H1 (cell line): ENCODE data around the gene MCC. TPM values are rescaled to one million over a fixed set of nuclear protein-coding genes. Genes with fewer than 3 reads are reported as not detected.

Experiments used
- ATF3 ChIP-seq: IDR thresholded peaks from 2 replicates; pipeline ENCODE4 v1.6.1; 2011; ENCODE audit warnings: low read depth, mild to moderate bottlenecking, low read length; ENCODE audit not compliant: insufficient read depth
- BACH1 ChIP-seq: IDR thresholded peaks from 2 replicates; pipeline ENCODE4 v1.6.1; 2012; ENCODE audit warnings: low read length, improper control_type of control experiment
- BRCA1 ChIP-seq: IDR thresholded peaks from 2 replicates; pipeline ENCODE4 v1.6.1; 2012; ENCODE audit warnings: low read depth, low read length, improper control_type of control experiment
- JUN ChIP-seq: IDR thresholded peaks from 2 replicates; pipeline ENCODE4 v1.6.1; 2011; ENCODE audit warnings: low read depth, mild to moderate bottlenecking, improper control_type of control experiment, low read length
- RAD21 ChIP-seq, 2 experiments: IDR thresholded peaks in 1 of 2; conservative IDR thresholded peaks in 1 of 2; 2 replicates each; pipeline ENCODE4 v1.6.1; 2011; ENCODE audit warnings: low read depth in 2 of 2, low read length in 2 of 2, improper control_type of control experiment in 1 of 2, inconsistent platforms in 1 of 2, mild to moderate bottlenecking in 1 of 2, moderate library complexity in 1 of 2
- YY1 ChIP-seq: IDR thresholded peaks from 2 replicates; pipeline ENCODE4 v1.6.1; 2011; ENCODE audit warnings: low read depth, mild to moderate bottlenecking, low read length
- polyA plus RNA-seq, 7 experiments: library from polyadenylated mRNA; depleted of rRNA in 3 of 7; stranded (reverse) in 5 of 7; unstranded in 2 of 7; fragments of >200 nt in 5 of 7; fragments of 200-250 nt in 2 of 7; gene quantifications; 1 replicate in 5 of 7; 2 replicates in 1 of 7; 4 replicates in 1 of 7; pipeline versions ENCODE4 v1.2.1 to v1.2.3, GENCODE V29; 2011 to 2013; ENCODE audit warnings: missing spikeins in 2 of 7, mixed read lengths in 2 of 7
- total RNA-seq: library from RNA; stranded (reverse); fragmentation: NEBNext Ultra II Directional; extraction: Animal tissue kit (Norgen Biotek cat#: 25700); gene quantifications from 2 replicates; pipeline ENCODE4 v1.2.1, GENCODE V29; 2021

MCC gene
- total and polyA plus RNA-seq, 2 of the 8 experiments (the other 6 are each of a cell fraction or from before 2014, with no cell fraction given), result 2.6 to 18.3 TPM

- TF ChIP-seq BACH1 (no peak), BRCA1 (no peak), RAD21 (IDR thresholded peaks at IDR 0.05 in 1 of 2, conservative IDR thresholded peaks at IDR 0.05 in 1 of 2; ENCODE audit: low read depth in 2 of 2, low read length in 2 of 2) (no peak), YY1 (no peak), ATF3 (no peak), JUN (no peak)
Measured at GRCh38 chr5:113172231-113172826, 315.9 kb downstream of the MCC start (continued).
